ENCODE measurements around the gene P2RY14.

Gene P2RY14

GRCh38 chr3:151278230-151278629 lies at the start of gene P2RY14:
P2RY14 (minus strand) TSS chr3:151278542; CDS start chr3:151214316, 64,226 bp downstream.
- DNase-seq, result peak; percentile 22

- DNase-seq, result no peak
These were observed 49.3 kb upstream of the P2RY14 start for GRCh38 chr3:151327571-151328198.

DNA sequence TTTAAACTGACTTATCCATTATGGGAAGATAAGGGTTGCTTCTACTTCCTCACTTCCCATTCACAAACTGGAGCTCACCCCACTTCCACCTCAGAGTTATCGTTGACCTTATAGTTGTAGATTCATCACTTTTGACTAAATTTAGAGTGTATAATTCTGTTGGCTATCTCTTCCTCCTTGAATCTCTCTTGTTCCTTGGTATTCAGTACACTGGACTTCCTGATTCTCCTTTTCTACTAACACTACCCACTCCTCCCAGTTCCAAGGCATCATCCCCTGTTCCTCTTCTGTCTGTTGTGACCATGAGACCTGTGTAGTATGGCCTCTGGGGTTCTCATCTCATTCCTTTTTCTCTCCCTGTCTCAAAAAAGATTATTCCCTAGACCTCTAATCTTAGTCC lies 44.2 kb upstream of the P2RY14 start:
- DNase-seq, result no peak

DNA sequence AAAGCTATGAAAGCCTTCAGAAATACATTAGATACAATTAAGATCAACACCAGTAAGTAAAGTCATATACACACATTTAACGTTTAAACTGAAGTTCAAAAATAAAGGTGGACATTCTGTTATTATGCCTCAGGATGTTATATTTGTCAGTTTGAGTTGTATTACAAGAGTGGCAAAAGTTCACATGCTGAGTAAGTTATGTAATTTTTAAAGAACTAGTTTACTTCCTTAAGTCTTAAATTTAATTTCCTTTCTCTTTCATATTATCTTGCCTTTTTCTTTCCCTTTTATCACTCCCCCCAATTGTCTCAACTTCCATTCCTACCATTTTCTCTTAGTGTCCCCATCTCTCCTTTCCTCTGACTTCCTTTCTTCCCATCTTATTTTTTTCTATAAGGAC lies 43.2 kb upstream of the P2RY14 start:
- DNase-seq, result no peak

- DNase-seq, result no peak
These were observed 41.8 kb upstream of the P2RY14 start for GRCh38 chr3:151320131-151320530.

DNA sequence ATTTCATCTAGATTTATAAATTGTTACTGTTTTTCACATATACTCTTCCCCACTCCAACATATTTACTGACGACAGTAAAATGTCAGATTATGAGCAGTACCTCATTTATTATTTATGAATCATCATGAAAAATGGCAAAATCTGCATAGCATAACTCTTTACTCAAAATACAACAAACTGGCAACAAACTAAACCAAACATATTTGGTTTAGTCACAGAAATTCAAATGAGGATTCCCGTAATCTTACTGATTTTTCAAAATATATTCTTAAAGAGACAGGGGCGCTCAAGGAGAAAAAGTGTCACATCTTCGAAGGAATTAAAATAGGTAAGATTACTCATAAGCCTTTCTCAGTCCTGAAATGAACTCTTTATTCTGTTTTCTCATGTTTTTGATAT lies 41.3 kb upstream of the P2RY14 start:
- no peak for DNase-seq

- DNase-seq, result no peak
These were observed 40.6 kb upstream of the P2RY14 start for GRCh38 chr3:151318991-151319390.

DNA sequence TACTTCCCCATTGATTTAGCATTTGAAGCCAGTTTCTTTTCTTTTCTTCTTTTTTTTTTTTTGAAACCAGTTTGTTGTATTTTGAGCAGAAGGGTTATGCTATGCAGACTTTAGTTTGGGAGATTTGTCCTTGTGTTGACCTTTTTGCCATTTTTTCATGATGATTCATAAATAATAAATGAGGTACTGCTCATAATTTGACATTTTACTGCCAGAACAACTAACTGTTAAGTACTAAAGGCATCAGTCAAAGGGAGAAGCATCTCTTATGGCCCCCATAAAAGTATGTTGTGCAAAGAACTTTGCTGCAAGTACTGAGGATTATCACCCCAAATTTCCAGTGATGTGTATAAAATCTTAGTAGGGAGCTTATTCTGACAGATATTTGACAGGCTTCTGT lies 40.0 kb upstream of the P2RY14 start:
- no peak for DNase-seq

- DNase-seq, result no peak
These were observed 38.1 kb upstream of the P2RY14 start, which contains the start of gene GPR87 for GRCh38 chr3:151316267-151316991. GPR87 (minus strand) TSS chr3:151316820; CDS start chr3:151300100, 16,720 bp downstream.

GRCh38 chr3:151315846-151316245 lies 37.5 kb upstream of the P2RY14 start:
- DNase-seq, result no peak

- no peak for DNase-seq
These were observed 36.8 kb upstream of the P2RY14 start for GRCh38 chr3:151315136-151315535.

DNA sequence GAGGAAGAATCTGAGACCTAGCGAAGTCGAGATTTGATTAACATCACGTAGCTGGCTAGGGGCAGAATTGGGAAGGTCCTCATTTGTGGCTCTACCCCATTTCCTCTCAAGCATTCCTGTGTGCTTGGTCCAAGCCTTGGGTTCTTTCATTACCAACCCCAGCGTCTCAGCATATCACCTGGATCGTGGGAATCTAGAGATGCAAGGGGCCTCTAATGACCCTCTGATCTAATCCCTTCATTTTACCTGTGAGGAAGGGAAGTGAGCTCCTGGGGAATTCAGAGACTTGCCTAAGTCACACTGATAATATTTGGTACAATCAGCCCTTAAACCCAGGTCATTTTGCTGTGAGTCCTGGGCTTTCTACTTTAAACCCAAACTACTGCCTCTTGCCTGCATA lies 36.3 kb upstream of the P2RY14 start:
- DNase-seq, result no peak

- DNase-seq, result no peak
These were observed 35.8 kb upstream of the P2RY14 start for GRCh38 chr3:151314137-151314536.

GRCh38 chr3:151312972-151313371 lies 34.6 kb upstream of the P2RY14 start:
- DNase-seq, result no peak

GRCh38 chr3:151309566-151309965 lies 31.2 kb upstream of the P2RY14 start:
- no peak for DNase-seq

GRCh38 chr3:151307583-151308488 lies 29.5 kb upstream of the P2RY14 start:
- no peak for DNase-seq

- DNase-seq, result no peak
These were observed 28.8 kb upstream of the P2RY14 start for GRCh38 chr3:151307131-151307530.

DNA sequence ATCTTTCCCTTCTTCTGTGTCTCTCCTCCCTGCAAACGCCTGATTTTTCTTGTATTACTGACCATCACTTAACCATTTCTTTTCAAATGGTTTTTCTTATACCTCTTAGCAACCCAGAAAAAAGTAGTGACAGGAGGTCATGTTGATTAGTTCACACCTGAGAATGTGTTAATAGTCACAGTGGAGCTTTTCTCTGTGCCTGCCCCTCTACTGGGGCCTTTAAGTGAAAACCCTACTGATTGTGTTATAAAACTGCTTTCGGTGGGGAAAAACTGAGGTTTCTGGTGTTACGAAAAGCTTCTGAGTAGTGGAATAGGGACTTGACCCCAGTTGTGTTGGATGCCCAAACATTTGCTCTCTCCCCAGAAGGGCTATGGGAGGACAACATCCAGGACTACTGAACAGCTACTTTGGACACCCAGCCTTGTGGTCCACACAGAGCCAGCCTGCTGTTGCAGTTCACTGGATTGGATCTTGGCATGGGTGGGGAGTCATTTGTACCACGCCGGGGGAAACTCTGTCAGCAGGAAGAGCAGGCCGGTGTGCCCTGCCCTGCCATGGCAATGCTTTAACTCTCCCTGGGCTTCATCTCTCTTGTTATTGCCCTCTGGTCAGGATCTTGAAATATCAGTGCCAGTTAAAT lies 27.9 kb upstream of the P2RY14 start:
- DNase-seq, result no peak

GRCh38 chr3:151305775-151306151 lies 27.4 kb upstream of the P2RY14 start:
- DNase-seq, result no peak

DNA sequence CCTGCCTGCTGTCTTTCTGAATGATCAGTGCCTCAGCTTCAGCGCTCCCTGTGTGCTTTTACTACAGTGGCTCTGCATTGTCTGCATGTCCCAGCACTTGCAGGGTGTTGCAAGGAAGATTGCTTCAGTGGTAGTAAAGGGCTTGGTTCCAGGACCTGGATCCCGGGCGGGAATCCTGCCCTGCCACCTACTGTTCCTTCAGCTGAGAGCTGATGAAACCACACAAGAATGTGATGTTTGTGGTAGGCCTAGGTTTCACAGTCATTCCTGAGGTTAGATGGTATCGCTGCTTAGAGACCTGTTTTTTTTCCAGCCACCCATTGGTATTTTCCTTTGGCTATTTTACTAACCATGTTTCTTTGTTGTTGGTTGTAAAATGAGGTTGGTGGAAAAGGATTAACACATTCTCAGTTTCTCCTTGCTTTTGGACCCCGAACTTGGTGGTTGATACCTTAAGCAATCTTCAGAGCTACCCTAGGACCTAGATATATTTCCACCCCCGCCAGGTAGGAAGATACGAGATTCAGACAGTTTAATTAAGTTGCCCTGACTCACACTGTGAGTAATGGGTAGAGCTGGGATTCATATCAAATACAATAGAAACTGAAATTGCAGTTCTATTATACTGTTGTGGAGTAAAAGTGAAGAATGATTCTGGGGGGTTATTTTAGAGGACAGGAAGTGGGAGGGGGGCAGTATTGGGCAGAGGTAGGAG lies 26.9 kb upstream of the P2RY14 start:
- no peak for DNase-seq

DNA sequence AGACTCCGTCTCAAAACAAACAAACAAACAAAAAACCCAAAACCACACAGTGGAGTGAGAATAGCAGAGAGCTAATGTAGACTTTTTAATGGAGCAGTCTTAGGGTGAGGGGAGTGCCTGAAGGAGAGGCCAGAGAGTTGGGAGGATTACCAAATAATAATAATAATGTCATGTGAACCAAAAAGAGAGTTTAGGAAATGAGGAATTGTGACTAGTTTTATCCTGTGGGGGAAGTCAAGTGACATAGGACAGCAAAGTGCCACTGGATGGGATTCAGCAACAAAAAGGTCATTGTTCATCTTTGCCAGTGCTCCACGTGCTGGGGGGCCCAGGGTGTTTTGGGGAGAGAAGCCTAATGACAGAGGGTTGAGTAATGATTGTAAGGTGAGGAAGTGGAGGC lies 25.4 kb upstream of the P2RY14 start:
- no peak for DNase-seq

- DNase-seq, result no peak
These were observed 23.4 kb upstream of the P2RY14 start for GRCh38 chr3:151301787-151302186.
